Loucy (cell line): ENCODE results near the gene RALGPS1.

Experiments
- EZH2phosphoT487 ChIP-seq: fragments of 200-600 bp; IDR thresholded peaks from 2 replicates; pipeline ENCODE4 v1.6.1; 2018; ENCODE audit warnings: antibody characterized with exemption, mild to moderate bottlenecking, moderate library complexity, borderline replicate concordance
- TF ChIP-seq, protein P1 (sequence below): fragments of 200-600 bp; sonication (generic); conservative IDR thresholded peaks from 2 replicates; pipeline ENCODE4 v1.5.1; 2014; ENCODE audit warnings: mild to moderate bottlenecking, antibody characterized with exemption, low read length

DNA sequence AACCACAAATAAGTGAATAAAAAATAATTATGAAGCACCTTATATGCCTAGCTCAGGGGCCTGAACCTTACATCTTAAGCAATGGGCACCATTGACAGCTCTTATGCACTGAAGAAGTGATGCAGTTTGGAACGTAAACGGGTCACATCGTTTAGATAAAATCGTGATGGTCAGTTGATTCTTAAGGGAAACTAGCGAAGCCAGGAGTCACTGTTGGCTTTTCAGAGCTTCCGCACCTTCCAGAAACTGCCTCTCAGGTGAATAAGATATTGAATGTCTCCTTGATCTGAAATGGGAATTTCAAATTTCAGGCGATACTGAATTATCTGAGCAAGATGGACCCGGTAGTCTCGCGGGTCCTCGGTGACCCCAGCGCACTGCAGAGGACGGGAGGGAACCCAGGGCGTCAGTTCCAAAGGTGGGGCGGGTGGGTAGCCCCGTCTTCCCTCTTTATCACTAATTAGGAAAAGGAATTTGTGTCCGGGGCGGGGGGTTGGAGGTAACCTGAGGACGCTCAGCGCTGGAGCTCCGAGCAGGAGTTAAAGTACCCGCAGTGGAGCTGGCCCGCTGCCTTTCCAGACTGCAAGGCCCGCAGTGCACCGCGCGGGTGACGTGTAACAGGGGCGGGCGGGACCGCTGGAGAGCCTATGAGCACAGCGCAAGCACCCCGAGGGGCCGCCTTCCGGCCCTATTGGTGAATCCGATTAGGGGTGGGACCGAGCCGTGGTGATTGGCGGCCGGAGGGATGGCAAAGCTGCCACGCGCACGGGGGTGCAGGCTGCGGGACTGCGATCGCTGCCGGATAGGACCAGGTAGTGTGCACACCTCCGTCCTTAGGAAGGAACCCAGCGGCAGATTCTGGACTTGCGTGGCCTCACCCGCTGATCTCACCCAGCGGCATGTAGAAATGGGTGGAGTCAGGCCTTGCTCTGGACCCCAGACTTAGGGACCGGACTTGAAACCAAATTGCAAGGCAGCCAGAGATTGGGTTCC is 330.3 kb downstream of the RALGPS1 start:
- TF ChIP-seq, protein P1, sequence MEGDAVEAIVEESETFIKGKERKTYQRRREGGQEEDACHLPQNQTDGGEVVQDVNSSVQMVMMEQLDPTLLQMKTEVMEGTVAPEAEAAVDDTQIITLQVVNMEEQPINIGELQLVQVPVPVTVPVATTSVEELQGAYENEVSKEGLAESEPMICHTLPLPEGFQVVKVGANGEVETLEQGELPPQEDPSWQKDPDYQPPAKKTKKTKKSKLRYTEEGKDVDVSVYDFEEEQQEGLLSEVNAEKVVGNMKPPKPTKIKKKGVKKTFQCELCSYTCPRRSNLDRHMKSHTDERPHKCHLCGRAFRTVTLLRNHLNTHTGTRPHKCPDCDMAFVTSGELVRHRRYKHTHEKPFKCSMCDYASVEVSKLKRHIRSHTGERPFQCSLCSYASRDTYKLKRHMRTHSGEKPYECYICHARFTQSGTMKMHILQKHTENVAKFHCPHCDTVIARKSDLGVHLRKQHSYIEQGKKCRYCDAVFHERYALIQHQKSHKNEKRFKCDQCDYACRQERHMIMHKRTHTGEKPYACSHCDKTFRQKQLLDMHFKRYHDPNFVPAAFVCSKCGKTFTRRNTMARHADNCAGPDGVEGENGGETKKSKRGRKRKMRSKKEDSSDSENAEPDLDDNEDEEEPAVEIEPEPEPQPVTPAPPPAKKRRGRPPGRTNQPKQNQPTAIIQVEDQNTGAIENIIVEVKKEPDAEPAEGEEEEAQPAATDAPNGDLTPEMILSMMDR, result no peak
- no peak for TF ChIP-seq EZH2phosphoT487
